SJSA1 (cell line): ENCODE results near the gene SMARCD3. TPM values are rescaled to one million over a fixed set of nuclear protein-coding genes. Genes with fewer than 3 reads are reported as not detected.
A peak's percentile ranks its signal among the peaks of the same experiment; 100 is the strongest.

ENCODE experiments used
- DNase-seq, 2 experiments: peaks; one replicate each; pipeline ENCODE4 v3.0.0-alpha.2; 2015 to 2020; ENCODE audit warnings: low spot score in 2 of 2, low read depth in 1 of 2
- H3K27ac ChIP-seq: fragments of 250-450 bp; sonication (Bioruptor Pico); 2 replicates; pipeline ENCODE4 v1.5.1; 2020; ENCODE audit warnings: mild to moderate bottlenecking, moderate library complexity
- H3K27me3 ChIP-seq: fragments of 250-450 bp; sonication (Bioruptor Pico); replicated peaks from 2 replicates; pipeline ENCODE4 v1.5.1; 2020; ENCODE audit warnings: mild to moderate bottlenecking, moderate library complexity
- H3K36me3 ChIP-seq: fragments of 250-450 bp; sonication (Bioruptor Pico); 2 replicates; pipeline ENCODE4 v1.5.1; 2020; ENCODE audit warnings: mild to moderate bottlenecking
- H3K4me1 ChIP-seq: fragments of 250-450 bp; sonication (Bioruptor Pico); replicated peaks from 2 replicates; pipeline ENCODE4 v1.6.1; 2021; ENCODE audit warnings: mild to moderate bottlenecking
- H3K4me3 ChIP-seq: fragments of 250-450 bp; sonication (Bioruptor Pico); 2 replicates; pipeline ENCODE4 v1.5.1; 2020; ENCODE audit warnings: mild to moderate bottlenecking
- H3K9me3 ChIP-seq: fragments of 250-450 bp; sonication (Bioruptor Pico); replicated peaks from 2 replicates; pipeline ENCODE4 v1.5.1; 2020; ENCODE audit warnings: mild to moderate bottlenecking
- total RNA-seq: library from RNA; depleted of rRNA; stranded (reverse); fragments of >200 nt; shearing (Covaris generic); gene quantifications from 2 replicates; pipeline ENCODE4 v1.2.3, GENCODE V29; 2014

The SMARCD3 gene
- total RNA-seq, 1 experiment from 2014 or later = 22.6 TPM

DNA sequence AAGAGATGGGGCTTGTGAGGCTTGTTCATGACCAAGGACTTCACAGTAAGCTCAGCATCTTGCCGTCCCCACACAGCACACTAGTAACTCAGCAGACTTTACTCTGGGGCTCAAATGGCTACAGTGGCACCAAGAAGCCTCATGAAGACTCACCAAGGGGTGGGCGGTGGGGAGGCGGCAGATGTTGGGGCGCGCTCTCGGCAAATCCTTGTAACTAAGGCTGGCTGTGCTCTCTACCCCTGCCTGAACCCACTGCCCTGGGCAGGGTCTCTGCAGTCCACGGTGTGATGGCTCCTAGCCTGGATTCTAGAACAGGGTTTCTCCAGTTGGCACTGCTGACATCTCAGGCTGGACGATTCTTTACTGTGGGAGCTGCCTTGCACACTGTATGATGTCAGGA lies 12.4 kb upstream of the SMARCD3 start:
- no peak overlapping the region for H3K27ac ChIP-seq
- DNase-seq = no peak
- no peak overlapping the region for H3K4me3 ChIP-seq
- H3K4me1 ChIP-seq = no peaks in the 10 kb centered on the region
- no peaks in the 10 kb centered on the region for H3K36me3 ChIP-seq
- H3K9me3 ChIP-seq = no peaks in the 10 kb centered on the region
- H3K27me3 ChIP-seq = no peaks in the 10 kb centered on the region; the same call in 1 of the 2 replicates

DNA sequence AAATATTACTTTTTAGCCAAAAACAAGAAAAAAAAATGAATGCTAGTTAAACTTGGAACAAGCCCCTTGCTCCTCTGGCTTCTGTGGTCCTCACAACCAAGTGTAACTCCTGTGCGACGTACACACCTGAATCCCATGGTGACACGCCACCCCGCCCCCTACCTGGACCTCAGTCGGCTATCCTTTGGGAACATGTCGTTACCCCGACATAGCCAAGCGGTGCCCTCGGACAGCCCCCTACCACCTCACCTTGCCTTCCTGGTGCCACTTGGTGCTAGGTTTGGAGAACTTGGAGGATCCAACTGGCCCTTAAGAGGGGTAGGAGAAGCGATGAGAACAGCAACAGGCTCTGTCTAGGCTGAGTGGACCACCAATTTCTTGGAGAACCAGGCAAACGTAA lies 12.0 kb upstream of the SMARCD3 start:
- Histone ChIP-seq H3K36me3 (no peaks in the 10 kb centered on the region), H3K9me3 (no peaks in the 10 kb centered on the region)

DNA sequence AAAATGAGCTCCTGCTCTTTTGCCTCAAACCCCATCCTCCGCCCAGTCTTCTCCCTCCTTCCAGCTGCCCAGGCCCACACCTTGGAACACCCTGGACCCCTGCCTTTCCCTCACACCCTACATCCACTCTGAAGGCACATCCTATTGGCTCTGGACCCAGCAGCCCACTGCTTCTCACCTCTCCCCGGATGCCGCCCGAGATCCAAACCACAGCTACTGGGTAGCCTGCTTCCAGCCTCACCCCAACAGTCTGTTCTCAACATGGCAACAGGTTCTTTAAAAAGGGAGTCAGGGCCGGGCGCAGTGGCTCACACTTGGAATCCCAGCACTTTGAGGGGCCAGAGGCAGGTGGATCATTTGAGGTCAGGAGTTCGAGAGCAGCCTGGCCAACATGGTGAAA lies 9.5 kb upstream of the SMARCD3 start:
- no peak overlapping the region for H3K4me3 ChIP-seq
- no peaks in the 10 kb centered on the region for H3K9me3 ChIP-seq
- H3K27me3 ChIP-seq = no peaks in the 10 kb centered on the region; the same call in 1 of the 2 replicates
- H3K27ac ChIP-seq = no peak overlapping the region
- DNase-seq = no peak
- peaks cover 1% of the 10 kb centered on the region; the same call in 1 of the 2 replicates for H3K4me1 ChIP-seq
- no peaks in the 10 kb centered on the region for H3K36me3 ChIP-seq

More for the DNA sequence above, 12.0 kb upstream of the SMARCD3 start:
- Histone ChIP-seq H3K4me1 (no peaks in the 10 kb centered on the region), H3K4me3 (no peak overlapping the region), H3K27ac (no peak overlapping the region), H3K27me3 (no peaks in the 10 kb centered on the region; the same call in 1 of the 2 replicates)
- DNase-seq = no peak

DNA sequence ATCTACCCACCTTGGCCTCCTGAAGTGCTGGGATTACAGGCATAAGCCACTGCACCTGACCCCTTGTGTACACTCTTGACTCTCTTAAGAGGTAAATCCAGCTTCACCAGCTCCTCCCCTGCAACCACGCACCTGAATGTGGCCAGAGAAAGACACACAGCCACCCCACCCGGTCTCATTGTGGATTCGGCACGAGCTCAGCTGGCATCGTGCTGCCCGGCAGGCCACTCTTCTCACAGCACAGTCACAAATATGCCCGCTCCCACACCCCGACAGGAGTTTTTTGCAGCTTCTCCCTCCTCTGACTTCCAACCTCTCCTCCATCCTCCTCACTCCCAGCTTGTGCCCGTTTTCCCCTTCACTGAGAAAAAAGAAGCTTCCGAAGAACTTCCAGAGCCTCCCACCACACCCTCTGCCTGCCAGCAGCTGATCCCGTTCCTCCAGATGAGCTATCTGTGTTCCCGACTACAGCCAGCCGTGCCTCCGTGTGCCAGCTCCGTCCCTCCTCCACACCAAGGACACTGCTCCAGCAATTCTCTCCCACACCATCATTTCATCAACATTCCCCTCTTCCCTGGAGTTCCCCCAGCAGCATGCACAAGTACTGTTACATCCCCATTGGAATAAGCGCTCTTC lies 8.0 kb upstream of the SMARCD3 start:
- no peak overlapping the region for H3K4me3 ChIP-seq
- H3K27ac ChIP-seq = no peak overlapping the region
- peaks cover 14% of the 10 kb centered on the region for H3K4me1 ChIP-seq
- 0 out of 2 replicates have a peak, but pooled peaks cover under 1% of the 10 kb centered on the region for H3K36me3 ChIP-seq
- H3K27me3 ChIP-seq = no peaks in the 10 kb centered on the region; the same call in 1 of the 2 replicates
- no peak for DNase-seq
- no peaks in the 10 kb centered on the region for H3K9me3 ChIP-seq

DNA sequence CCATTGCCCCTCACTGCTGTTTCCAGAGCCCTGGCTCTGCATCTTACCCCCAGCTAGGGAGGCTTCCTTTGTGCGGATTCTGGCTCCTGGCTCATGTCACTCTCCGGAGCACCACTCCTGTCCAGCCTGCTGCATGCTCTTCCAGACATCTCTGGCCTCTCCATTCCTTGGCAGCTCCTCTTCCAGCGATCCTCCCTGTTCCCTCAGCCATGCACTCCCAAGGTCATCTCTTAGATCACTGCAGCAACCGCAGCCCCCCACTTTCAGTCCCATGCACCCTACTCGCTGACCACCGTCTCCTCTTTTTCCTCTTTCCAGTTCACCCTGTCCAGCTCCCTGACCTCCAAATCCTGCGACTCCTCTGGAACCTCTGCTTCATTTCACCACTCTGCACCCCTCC lies 6.9 kb upstream of the SMARCD3 start:
- Histone ChIP-seq H3K27me3 (no peaks in the 10 kb centered on the region; the same call in 1 of the 2 replicates), H3K9me3 (no peaks in the 10 kb centered on the region), H3K4me1 (peaks cover 23% of the 10 kb centered on the region), H3K27ac (no peak overlapping the region), H3K36me3 (0 out of 2 replicates have a peak, but pooled peaks cover 4% of the 10 kb centered on the region), H3K4me3 (no peak overlapping the region)
- no peak for DNase-seq

DNA sequence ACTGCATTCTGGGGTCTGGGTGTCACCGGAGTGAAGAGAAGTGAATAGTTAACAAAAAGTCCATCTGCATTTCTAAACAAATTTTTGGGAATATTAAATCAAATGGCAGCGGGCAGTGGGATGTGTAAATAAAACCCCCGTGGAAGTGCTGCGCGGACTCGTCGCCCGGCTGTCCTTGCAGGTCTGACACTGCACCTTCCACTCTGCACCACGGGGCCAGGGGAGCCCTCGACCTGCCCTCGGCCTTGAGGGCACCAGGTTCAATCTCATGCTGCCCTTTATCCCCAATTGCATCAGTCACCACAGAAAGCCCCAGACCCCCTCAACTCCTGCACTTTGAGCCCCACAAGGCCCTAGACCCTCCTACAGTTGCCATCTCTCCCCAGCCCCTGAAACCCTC lies 6.4 kb upstream of the SMARCD3 start:
- Histone ChIP-seq H3K27ac (no peak overlapping the region), H3K27me3 (no peaks in the 10 kb centered on the region; the same call in 1 of the 2 replicates), H3K4me1 (peaks cover 28% of the 10 kb centered on the region), H3K36me3 (0 out of 2 replicates have a peak, but pooled peaks cover 4% of the 10 kb centered on the region), H3K9me3 (no peaks in the 10 kb centered on the region), H3K4me3 (no peak overlapping the region)
- no peak for DNase-seq

DNA sequence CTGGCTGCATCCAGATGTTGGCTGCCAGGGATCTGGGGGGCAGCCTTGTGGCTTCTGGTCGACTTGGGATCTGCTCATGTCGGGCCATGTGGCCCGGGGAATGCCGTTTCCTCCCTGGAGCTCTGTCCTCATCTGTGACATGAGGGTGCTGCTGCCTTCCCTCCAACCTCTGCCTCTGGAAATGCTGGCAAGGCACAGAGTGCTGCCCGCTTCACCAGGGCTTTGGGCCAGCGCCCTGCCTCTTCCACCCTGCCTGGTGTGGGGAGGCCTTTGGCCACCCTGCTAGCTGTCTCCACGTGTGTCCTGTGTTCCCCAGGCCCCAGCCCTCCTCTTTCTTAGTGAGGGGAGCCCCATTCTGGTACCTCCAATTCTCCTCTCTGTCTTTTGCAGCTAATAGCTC lies 5.8 kb upstream of the SMARCD3 start:
- Histone ChIP-seq H3K9me3 (no peaks in the 10 kb centered on the region), H3K36me3 (0 out of 2 replicates have a peak, but pooled peaks cover 4% of the 10 kb centered on the region), H3K27me3 (no peaks in the 10 kb centered on the region), H3K4me1 (peaks cover 33% of the 10 kb centered on the region), H3K4me3 (no peak overlapping the region), H3K27ac (no peak overlapping the region)
- no peak for DNase-seq

DNA sequence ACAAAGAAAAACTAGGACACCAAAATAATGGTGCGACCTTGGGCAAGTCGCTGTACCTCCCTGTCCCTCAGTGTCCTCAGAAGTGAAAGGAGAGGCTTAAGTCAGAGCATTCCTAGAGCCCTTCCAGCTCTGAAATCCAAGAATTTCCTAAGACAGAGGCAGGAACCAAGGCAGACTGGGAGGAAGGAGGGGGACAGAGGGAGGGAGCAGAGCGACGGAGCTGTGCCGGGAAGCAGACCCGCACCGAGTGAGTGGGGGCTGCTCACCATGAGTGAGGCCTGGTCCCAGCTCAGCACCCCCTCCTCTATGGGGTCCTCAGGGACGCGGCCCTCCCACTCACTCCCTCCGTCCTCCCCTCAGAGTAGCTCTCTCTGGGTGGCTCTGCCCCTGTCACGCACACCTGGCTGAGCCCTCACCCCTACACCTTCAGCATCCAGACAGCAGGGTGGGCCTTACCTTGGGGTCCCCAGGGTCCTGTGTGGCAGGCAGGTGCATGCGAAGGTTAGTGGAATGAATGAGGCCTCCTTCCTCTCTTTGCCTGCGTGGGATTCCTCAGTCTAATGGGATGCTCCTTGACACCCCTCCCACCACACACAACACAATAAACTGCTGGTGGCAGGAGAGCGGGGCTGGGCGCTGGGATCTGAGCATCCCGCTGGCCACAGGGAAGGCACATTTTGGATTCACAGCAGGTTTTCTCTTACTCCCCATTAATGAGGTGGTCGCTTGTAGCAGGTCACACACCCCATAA lies 4.6 kb upstream of the SMARCD3 start:
- no peaks in the 10 kb centered on the region for H3K27me3 ChIP-seq
- no peaks in the 10 kb centered on the region; the same call in 1 of the 2 replicates for H3K9me3 ChIP-seq
- H3K4me3 ChIP-seq = no peak overlapping the region; the same call in 1 of the 2 replicates
- H3K27ac ChIP-seq = no peak overlapping the region
- H3K4me1 ChIP-seq = peaks cover 41% of the 10 kb centered on the region
- DNase-seq = no peak
- 0 out of 2 replicates have a peak, but pooled peaks cover 4% of the 10 kb centered on the region for H3K36me3 ChIP-seq

DNA sequence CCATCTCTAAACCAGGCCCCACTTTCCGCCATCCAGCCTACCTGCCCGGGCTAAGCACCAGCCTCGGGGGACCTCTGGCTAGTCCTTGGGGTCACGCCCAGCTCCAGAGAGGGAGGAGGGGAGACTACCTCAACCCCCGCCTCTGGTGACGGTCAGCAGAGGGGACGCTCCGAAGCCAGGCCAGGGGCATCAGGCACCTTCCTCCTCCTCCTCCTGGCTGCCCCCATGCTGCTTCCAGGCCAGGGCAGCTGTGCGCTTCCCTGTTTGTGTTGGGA lies 4.0 kb upstream of the SMARCD3 start:
- no peak for DNase-seq
- Histone ChIP-seq H3K9me3 (no peaks in the 10 kb centered on the region; the same call in 1 of the 2 replicates), H3K27me3 (no peaks in the 10 kb centered on the region), H3K4me3 (peak overlapping the region; percentile 53), H3K27ac (no peak overlapping the region), H3K4me1 (peaks cover 45% of the 10 kb centered on the region), H3K36me3 (0 out of 2 replicates have a peak, but pooled peaks cover 4% of the 10 kb centered on the region)

DNA sequence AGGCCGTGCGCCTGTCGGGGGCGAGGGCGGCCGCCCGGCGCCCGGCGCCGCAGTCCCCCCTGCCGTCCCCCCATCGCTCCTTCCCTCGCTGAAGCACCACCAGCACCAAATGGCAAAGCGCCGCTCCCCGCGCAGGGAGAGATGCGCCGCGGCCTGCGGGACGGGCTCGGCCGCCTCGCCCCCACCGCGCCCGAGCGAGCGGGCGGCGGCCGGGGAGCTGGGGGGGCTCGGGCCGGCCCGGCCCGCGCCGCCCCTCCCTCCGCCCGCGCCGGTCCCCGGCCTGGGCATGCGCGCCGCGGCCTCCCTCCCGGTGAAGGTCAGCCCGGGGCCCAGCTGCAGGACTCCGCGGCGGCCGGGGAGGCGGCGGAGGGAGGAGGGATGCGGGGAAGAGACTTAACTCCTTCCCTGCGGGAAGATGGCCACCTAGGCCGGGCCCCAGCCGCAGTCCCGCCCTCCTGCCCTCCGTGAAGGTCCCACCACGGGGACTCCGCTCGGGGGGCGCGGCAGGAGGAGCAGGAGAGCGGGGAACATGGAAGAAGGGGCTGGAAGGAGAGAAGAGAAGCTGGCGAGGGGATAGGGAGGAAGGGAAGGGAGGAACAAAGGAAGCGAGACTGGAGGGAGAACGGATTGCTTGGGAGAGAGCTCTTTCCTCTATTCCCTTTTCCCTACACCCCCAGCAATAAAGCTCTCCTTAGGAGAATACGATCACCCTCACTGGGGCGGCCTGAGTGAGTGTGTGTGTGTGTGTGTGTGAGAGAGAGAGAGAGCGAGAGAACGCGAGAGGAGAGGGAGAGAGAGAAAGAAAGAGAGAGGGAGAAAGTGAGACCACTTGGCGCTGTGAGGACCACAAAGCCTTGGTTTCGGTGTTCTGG lies 3.4 kb upstream of the SMARCD3 start:
- H3K9me3 ChIP-seq = no peaks in the 10 kb centered on the region; the same call in 1 of the 2 replicates
- peaks cover 50% of the 10 kb centered on the region for H3K4me1 ChIP-seq
- H3K27me3 ChIP-seq = no peaks in the 10 kb centered on the region
- 0 out of 2 replicates have a peak, but pooled peaks cover 4% of the 10 kb centered on the region for H3K36me3 ChIP-seq
- peak; percentile 68 to 73 for DNase-seq
- H3K4me3 ChIP-seq = peak overlapping the region; percentile 53
- H3K27ac ChIP-seq = peak overlapping the region; percentile 58

DNA sequence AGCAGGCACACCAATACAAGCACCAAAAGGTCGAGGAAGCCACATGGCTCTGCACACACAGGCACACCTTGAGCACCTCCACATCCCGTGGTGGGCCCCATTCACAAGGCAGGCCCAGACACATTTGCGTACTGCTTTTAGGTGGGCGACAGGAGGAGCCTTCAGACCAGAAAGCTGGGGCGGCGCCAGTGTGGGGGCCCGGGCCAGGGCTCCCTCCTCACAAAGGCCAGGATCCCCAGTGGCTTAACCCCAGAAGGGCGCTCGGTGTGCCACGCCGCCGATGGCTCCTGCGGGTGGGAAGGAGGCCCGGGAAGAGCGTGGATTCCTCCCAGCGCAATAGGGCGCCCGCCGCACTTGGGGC lies 2.8 kb upstream of the SMARCD3 start:
- peak overlapping the region; percentile 53 for H3K4me3 ChIP-seq
- H3K27me3 ChIP-seq = no peaks in the 10 kb centered on the region
- peaks cover 50% of the 10 kb centered on the region for H3K4me1 ChIP-seq
- H3K36me3 ChIP-seq = 0 out of 2 replicates have a peak, but pooled peaks cover 4% of the 10 kb centered on the region
- H3K9me3 ChIP-seq = no peaks in the 10 kb centered on the region; the same call in 1 of the 2 replicates
- H3K27ac ChIP-seq = peak overlapping the region; percentile 43; the same call in 1 of the 2 replicates
- DNase-seq = peak in 1 of 2 experiments; percentile 54

DNA sequence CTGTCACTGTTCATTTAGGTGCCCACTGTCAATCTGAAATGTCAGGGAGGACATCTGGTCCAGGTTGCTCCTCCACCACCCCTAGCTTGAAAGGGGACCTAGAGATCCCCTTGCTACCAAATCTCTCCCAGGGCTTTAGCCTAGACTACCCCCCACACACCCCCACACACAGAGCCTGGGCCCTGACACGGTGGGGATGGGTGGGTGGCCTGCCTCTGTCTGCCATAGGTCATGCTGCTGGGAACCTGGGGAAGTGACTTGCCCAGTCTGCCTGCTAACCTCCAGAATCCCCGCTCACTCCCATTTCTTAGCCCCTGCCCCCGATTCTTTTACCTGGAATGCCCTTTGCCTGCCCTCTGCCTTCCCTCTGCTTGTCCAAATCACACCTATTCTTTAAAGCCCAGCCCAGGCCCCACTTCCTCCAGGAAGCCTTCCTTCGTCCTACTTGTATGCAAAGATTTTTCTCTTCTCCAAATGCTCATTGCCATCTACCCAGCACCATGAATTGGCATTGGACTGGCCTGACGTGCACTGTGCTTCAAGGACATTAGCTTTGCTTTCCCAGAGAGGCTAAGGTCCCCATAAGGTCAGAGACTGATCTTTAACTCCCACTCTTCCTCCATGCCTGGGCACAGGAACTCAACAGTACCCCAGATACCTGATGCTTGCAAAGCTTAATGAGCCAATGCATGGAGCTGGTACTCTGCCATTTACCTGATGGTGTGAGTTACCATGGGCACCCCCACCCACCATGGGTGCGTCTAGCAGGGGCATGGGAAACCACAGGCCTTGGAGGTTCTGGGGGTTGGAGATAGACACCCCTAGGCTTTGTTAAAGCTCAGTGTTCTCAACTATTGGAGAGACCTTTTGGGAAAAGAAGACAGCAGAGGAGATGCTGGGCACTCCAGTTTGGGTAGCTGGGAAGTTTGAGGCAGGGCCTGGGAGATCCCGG lies 2.0 kb upstream of the SMARCD3 start:
- Histone ChIP-seq H3K9me3 (no peaks in the 10 kb centered on the region; the same call in 1 of the 2 replicates), H3K27me3 (no peaks in the 10 kb centered on the region), H3K4me1 (peaks cover 53% of the 10 kb centered on the region), H3K36me3 (0 out of 2 replicates have a peak, but pooled peaks cover 4% of the 10 kb centered on the region), H3K4me3 (no peak overlapping the region), H3K27ac (no peak overlapping the region)
- DNase-seq = no peak
